Measurements from ENCODE around the gene CIAO2A. TPM values are rescaled to one million over a fixed set of nuclear protein-coding genes. Genes with fewer than 3 reads are reported as not detected.

CIAO2A gene
- total RNA-seq, 1 donor from 2014 or later = 2.4 TPM

- no peaks in the 10 kb centered on the region for H3K27me3 ChIP-seq
- intact Hi-C loops (cut with DNase I) = no loop called here
- no peak overlapping the region for H3K4me3 ChIP-seq
- no peak overlapping the region for H3K27ac ChIP-seq
- H3K4me1 ChIP-seq = no peaks in the 10 kb centered on the region
- H3K9me3 ChIP-seq = no peaks in the 10 kb centered on the region
- no peak for DNase-seq (ENCODE audit: low spot score in 2 of 2)
- no peaks in the 10 kb centered on the region for H3K36me3 ChIP-seq
- TF ChIP-seq CTCF (IDR thresholded peaks at IDR 0.05) = no peak
Measured at GRCh38 chr15:64029110-64029509, 64.5 kb downstream of the CIAO2A start.

- intact Hi-C loops (cut with DNase I) = no loop called here
- no peak for DNase-seq (ENCODE audit: low spot score in 2 of 2)
Measured at GRCh38 chr15:64026591-64026990, 67.0 kb downstream of the CIAO2A start.

GRCh38 chr15:64024172-64025050 is 69.2 kb downstream of the CIAO2A start:
- Histone ChIP-seq H3K9me3 (no peaks in the 10 kb centered on the region), H3K4me3 (no peak overlapping the region), H3K27me3 (no peaks in the 10 kb centered on the region), H3K27ac (no peak overlapping the region), H3K36me3 (no peaks in the 10 kb centered on the region), H3K4me1 (no peaks in the 10 kb centered on the region)
- no peak for TF ChIP-seq CTCF (IDR thresholded peaks at IDR 0.05)
- DNase-seq (ENCODE audit: low spot score in 2 of 2) = no peak
- intact Hi-C loops (cut with DNase I) = no loop called here

More at GRCh38 chr15:64026591-64026990, 67.0 kb downstream of the CIAO2A start:
- no peaks in the 10 kb centered on the region for H3K27me3 ChIP-seq
- TF ChIP-seq CTCF (IDR thresholded peaks at IDR 0.05) = no peak
- H3K9me3 ChIP-seq = no peaks in the 10 kb centered on the region
- H3K27ac ChIP-seq = no peak overlapping the region
- H3K4me1 ChIP-seq = no peaks in the 10 kb centered on the region
- no peak overlapping the region for H3K4me3 ChIP-seq
- H3K36me3 ChIP-seq = no peaks in the 10 kb centered on the region

GRCh38 chr15:64023220-64023619 is 70.4 kb downstream of the CIAO2A start:
- H3K4me3 ChIP-seq = no peak overlapping the region
- H3K9me3 ChIP-seq = no peaks in the 10 kb centered on the region
- no peak for DNase-seq (ENCODE audit: low spot score in 2 of 2)
- no peak overlapping the region for H3K27ac ChIP-seq
- no peaks in the 10 kb centered on the region for H3K27me3 ChIP-seq
- no peaks in the 10 kb centered on the region for H3K4me1 ChIP-seq
- TF ChIP-seq CTCF (IDR thresholded peaks at IDR 0.05) = no peak
- intact Hi-C loops (cut with DNase I) = no loop called here
- H3K36me3 ChIP-seq = no peaks in the 10 kb centered on the region

- DNase-seq (ENCODE audit: low spot score in 2 of 2) = no peak
- intact Hi-C loops (cut with DNase I) = no loop called here
- no peaks in the 10 kb centered on the region for H3K27me3 ChIP-seq
- H3K4me3 ChIP-seq = no peak overlapping the region
- H3K36me3 ChIP-seq = no peaks in the 10 kb centered on the region
- H3K4me1 ChIP-seq = no peaks in the 10 kb centered on the region
- TF ChIP-seq CTCF (IDR thresholded peaks at IDR 0.05) = no peak
- H3K27ac ChIP-seq = no peak overlapping the region
- H3K9me3 ChIP-seq = no peaks in the 10 kb centered on the region
Measured at GRCh38 chr15:64022571-64022970, 71.1 kb downstream of the CIAO2A start.

Other genes with a start within 250 kb of the CIAO2A start
- 2.4 TPM for gene DAPK2, start 47.4 kb downstream of the CIAO2A start, total RNA-seq
- gene SNX1, start 2.1 kb upstream of the CIAO2A start, total RNA-seq = 33.8 TPM
- 0.53 TPM for gene SNX22, start 57.9 kb upstream of the CIAO2A start, total RNA-seq
- gene PPIB, start 69.2 kb upstream of the CIAO2A start, total RNA-seq = 674 TPM